Measurements from ENCODE around the gene TMED8. TPM values are rescaled to one million over a fixed set of nuclear protein-coding genes. Genes with fewer than 3 reads are reported as not detected.
"Not testable (repeated sequence)": the region's sequence is repeated elsewhere in the genome, so short reads cannot be mapped to it uniquely, and the experiment has no call there.

Gene TMED8
- total RNA-seq, 2 donors from 2014 or later: 14.7 to 35.2 TPM

DNA sequence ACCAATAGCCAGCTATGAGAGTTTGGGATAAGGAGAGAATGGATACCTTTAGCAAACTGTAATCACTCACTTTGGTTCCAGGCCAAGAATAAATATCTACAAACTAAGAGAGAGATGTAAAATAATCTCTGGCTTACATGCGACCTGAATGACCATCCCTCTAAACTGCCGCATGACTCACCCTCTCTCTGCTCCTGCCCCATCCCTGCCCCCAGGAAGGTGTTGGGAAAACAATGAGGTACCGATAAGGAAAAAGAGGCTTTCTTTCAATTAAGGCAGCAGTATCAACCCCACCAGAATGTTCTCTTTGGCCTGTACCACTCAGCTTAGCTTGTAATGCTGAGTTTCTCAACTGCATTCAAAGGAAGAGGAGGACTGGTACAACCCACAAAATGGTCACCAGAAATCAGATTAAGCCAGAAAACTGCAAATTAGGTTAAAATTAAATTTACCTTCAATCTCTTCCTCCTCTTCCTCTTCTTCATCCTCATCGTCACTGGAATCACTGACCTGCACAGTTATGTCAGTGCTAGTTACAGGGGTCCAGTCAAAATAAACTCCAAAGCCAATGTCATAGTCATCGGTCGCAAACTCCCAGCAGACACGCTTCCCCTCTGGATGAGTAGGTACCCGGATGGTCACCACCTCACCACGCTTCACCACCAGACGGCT is 34.0 kb downstream of the TMED8 start:
- H3K9me3 ChIP-seq: no peaks in the 10 kb centered on the region
- intact Hi-C loops (cut with DNase I): no loop called here
- WGBS: 78% methylated on average over 10 of the region's 10 CpGs

DNA sequence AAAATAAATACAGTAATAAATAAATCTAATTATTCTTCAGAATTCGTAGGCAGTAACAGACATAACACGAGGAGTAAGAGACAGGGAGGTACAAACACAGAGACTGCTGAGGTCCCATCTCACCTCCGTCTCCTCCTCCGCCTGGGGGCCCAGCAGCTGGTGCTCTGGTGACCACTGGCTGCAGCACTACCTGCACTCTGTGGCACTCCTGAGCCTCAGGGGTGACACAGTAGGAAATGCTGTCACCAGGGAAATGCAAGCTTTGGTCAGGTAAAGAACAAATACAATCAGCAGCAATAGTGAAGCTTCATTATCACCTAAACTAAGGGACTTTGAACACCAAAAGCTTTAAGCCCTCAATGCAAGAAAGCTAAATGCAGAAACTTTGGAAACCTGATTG is 36.5 kb downstream of the TMED8 start:
- H3K36me3 ChIP-seq: no peaks in the 10 kb centered on the region
- H3K27me3 ChIP-seq (replicated peaks; ENCODE audit: insufficient read depth): no peaks in the 10 kb centered on the region

More for the DNA sequence above, 34.0 kb downstream of the TMED8 start:
- no peaks in the 10 kb centered on the region for H3K27me3 ChIP-seq (replicated peaks; ENCODE audit: insufficient read depth)
- H3K4me3 ChIP-seq: no peak overlapping the region
- no peak for DNase-seq (ENCODE audit: low spot score)
- no peak overlapping the region for H3K27ac ChIP-seq
- TF ChIP-seq POLR2A (IDR thresholded peaks at IDR 0.05) (no peak), POLR2AphosphoS5 (IDR thresholded peaks at IDR 0.05) (no peak)
- TF ChIP-seq, protein P1, sequence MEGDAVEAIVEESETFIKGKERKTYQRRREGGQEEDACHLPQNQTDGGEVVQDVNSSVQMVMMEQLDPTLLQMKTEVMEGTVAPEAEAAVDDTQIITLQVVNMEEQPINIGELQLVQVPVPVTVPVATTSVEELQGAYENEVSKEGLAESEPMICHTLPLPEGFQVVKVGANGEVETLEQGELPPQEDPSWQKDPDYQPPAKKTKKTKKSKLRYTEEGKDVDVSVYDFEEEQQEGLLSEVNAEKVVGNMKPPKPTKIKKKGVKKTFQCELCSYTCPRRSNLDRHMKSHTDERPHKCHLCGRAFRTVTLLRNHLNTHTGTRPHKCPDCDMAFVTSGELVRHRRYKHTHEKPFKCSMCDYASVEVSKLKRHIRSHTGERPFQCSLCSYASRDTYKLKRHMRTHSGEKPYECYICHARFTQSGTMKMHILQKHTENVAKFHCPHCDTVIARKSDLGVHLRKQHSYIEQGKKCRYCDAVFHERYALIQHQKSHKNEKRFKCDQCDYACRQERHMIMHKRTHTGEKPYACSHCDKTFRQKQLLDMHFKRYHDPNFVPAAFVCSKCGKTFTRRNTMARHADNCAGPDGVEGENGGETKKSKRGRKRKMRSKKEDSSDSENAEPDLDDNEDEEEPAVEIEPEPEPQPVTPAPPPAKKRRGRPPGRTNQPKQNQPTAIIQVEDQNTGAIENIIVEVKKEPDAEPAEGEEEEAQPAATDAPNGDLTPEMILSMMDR (IDR thresholded peaks at IDR 0.05): no peak
- no peaks in the 10 kb centered on the region for H3K36me3 ChIP-seq
- no peaks in the 10 kb centered on the region for H3K4me1 ChIP-seq (replicated peaks)

DNA sequence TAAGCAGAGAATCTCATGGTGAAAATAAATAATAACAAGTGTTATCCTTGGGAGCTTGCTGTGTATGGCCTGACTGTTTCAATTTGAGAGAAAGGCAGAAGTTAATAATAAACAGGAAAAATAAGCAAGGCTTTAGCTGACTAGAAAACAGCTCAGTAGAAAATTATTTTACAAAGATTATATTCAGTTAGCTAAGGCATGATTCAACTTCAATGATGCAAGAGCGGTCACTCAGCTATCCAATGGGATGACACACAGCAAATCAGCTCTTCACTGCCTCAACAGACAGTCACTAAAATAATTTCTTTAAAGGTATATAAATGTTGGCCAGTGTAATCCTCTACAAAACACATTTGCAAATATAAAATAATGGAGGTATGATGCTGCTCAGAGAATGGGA is 37.5 kb downstream of the TMED8 start:
- H3K27ac ChIP-seq: no peak overlapping the region
- 100% methylated on average over 1 of the region's 1 CpG for WGBS
- no peak for DNase-seq (ENCODE audit: low spot score)
- intact Hi-C loops (cut with DNase I): no loop called here
- TF ChIP-seq POLR2A (IDR thresholded peaks at IDR 0.05): no peak
- TF ChIP-seq, protein P1 (IDR thresholded peaks at IDR 0.05): no peak
- TF ChIP-seq POLR2AphosphoS5 (IDR thresholded peaks at IDR 0.05): no peak
- no peak overlapping the region for H3K4me3 ChIP-seq
- no peaks in the 10 kb centered on the region for H3K4me1 ChIP-seq (replicated peaks)
- no peaks in the 10 kb centered on the region for H3K9me3 ChIP-seq
- H3K36me3 ChIP-seq: no peaks in the 10 kb centered on the region
- no peaks in the 10 kb centered on the region for H3K27me3 ChIP-seq (replicated peaks; ENCODE audit: insufficient read depth)

More for the DNA sequence above, 36.5 kb downstream of the TMED8 start:
- H3K4me3 ChIP-seq: no peak overlapping the region
- no peak overlapping the region for H3K27ac ChIP-seq
- no peak for TF ChIP-seq POLR2AphosphoS5 (IDR thresholded peaks at IDR 0.05)
- no peak for TF ChIP-seq POLR2A (IDR thresholded peaks at IDR 0.05)
- TF ChIP-seq, protein P1 (IDR thresholded peaks at IDR 0.05): no peak
- intact Hi-C loops (cut with DNase I): no loop called here
- no peak for DNase-seq (ENCODE audit: low spot score)
- H3K9me3 ChIP-seq: no peaks in the 10 kb centered on the region
- no peaks in the 10 kb centered on the region for H3K4me1 ChIP-seq (replicated peaks)
- WGBS: 87% methylated on average over 4 of the region's 4 CpGs

DNA sequence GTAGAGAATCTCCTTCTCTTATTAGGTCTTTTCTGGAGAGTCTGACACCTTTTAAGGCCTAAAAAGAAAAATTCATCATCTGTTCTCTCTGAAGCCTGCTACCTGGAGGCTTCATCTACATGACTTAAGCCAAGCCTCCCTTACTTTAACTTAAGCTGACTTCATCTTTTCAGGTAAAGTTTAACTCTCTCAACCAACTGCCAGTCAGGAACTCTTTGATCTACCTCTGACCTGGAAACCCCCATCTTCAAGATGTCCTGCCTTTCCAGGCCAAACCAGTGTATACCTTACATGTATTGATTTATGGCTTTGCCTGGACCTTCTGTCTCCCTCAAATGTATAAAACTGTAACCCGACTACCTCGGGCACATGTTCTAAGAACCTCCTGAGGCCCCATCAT is 38.6 kb downstream of the TMED8 start:
- no peak overlapping the region for H3K4me3 ChIP-seq
- intact Hi-C loops (cut with DNase I): no loop called here
- H3K36me3 ChIP-seq: no peaks in the 10 kb centered on the region
- H3K27ac ChIP-seq: no peak overlapping the region
- no peaks in the 10 kb centered on the region for H3K27me3 ChIP-seq (replicated peaks; ENCODE audit: insufficient read depth)
- TF ChIP-seq POLR2AphosphoS5 (IDR thresholded peaks at IDR 0.05): no peak
- H3K4me1 ChIP-seq (replicated peaks): no peaks in the 10 kb centered on the region
- no peak for DNase-seq (ENCODE audit: low spot score)
- no peaks in the 10 kb centered on the region for H3K9me3 ChIP-seq
- 37% methylated on average over 2 of the region's 2 CpGs for WGBS

DNA sequence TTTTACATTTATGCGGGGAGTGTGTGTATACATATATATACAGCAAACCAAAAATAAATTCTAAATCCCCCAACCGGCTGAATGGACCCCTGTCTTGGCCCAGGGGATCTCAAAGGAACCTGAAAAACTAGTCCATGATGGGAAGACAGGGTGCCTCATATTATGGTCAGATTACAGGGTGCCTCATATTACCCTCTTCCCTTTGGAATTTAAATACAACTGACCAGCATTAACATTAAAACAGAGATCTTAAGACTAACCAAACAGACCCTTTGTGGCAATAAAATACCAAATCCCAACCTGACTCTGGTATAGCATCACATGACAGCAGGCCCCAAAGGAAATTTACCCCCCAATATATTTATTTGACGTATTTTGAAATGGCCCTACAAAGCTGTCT is 39.0 kb downstream of the TMED8 start:
- Histone ChIP-seq H3K4me3 (no peak overlapping the region), H3K27me3 (replicated peaks; ENCODE audit: insufficient read depth) (no peaks in the 10 kb centered on the region), H3K27ac (no peak overlapping the region), H3K9me3 (no peaks in the 10 kb centered on the region), H3K36me3 (no peaks in the 10 kb centered on the region), H3K4me1 (replicated peaks) (no peaks in the 10 kb centered on the region)
- DNase-seq (ENCODE audit: low spot score): no peak
- intact Hi-C loops (cut with DNase I): no loop called here
- WGBS: 90% methylated on average over 3 of the region's 3 CpGs
- no peak for TF ChIP-seq POLR2A (IDR thresholded peaks at IDR 0.05)
- TF ChIP-seq, protein P1 (IDR thresholded peaks at IDR 0.05): no peak
- no peak for TF ChIP-seq POLR2AphosphoS5 (IDR thresholded peaks at IDR 0.05)

DNA sequence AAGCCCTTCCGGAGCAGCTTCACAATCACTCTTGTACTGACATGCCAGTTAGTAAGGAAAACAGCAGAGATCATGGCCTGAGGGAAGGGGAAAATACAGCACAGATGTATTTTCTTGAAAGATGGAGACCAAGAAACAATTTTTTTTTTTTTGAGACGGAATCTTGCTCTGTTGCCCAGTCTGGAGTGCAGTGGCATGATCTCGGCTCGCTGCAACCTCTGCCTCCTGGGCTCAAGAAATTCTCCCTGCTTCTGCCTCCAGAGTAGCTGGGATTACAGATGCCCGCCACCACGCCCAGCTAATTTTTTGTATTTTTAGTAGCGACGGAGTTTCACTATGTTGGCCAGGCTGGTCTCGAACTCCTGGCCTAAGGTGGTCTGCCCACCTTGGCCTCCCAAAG is 39.6 kb downstream of the TMED8 start:
- H3K27ac ChIP-seq; H3K4me1 ChIP-seq (replicated peaks); H3K9me3 ChIP-seq; H3K36me3 ChIP-seq; H3K4me3 ChIP-seq; H3K27me3 ChIP-seq (replicated peaks; ENCODE audit: insufficient read depth); DNase-seq (ENCODE audit: low spot score); intact Hi-C loops (cut with DNase I): not testable (repeated sequence)
- WGBS: 93% methylated on average over 9 of the region's 9 CpGs
